SK-N-SH (cell line): ENCODE data around the gene NIF3L1.

Experiments
- POLR2AphosphoS5 ChIP-seq: IDR thresholded peaks from 2 replicates; pipeline ENCODE4 v1.6.1; 2012; ENCODE audit warnings: low read depth, low read length
- RAD21 ChIP-seq: IDR thresholded peaks from 2 replicates; pipeline ENCODE4 v1.6.1; 2012; ENCODE audit warnings: mild to moderate bottlenecking, low read length
- SMC3 ChIP-seq: IDR thresholded peaks from 2 replicates; pipeline ENCODE4 v1.6.1; 2012; ENCODE audit warnings: low read depth, low read length, improper control_type of control experiment
- TF ChIP-seq, protein P1 (sequence below): fragments of 200-600 bp; sonication (generic); IDR thresholded peaks from 2 replicates; pipeline ENCODE4 v1.6.1; 2017; ENCODE audit warnings: antibody characterized with exemption, mild to moderate bottlenecking, moderate library complexity
- TF ChIP-seq, protein P2 (sequence below): IDR thresholded peaks from 2 replicates; pipeline ENCODE4; 2012

DNA sequence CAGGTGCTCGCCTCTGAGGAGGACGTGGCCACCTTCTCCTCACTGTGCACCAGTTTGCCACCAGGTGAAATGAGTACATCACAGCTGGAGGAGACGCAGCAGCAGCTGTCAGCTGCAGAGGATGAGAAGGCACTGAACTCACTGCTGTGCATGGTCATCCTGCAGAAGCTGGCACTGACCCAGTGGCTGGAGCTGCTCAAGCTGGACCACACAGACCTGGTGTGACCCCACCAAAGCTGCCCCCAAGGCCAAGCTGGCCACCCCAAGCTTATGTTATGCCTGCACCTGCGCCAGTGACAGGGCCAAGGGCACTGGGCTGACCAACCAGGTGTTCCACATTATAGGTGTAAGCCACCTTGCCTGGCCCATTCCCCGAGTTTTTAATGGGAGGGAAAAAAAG lies 44.0 kb upstream of the NIF3L1 start:
- TF ChIP-seq POLR2AphosphoS5 (no peak), SMC3 (no peak), RAD21 (no peak)
- TF ChIP-seq, protein P1, sequence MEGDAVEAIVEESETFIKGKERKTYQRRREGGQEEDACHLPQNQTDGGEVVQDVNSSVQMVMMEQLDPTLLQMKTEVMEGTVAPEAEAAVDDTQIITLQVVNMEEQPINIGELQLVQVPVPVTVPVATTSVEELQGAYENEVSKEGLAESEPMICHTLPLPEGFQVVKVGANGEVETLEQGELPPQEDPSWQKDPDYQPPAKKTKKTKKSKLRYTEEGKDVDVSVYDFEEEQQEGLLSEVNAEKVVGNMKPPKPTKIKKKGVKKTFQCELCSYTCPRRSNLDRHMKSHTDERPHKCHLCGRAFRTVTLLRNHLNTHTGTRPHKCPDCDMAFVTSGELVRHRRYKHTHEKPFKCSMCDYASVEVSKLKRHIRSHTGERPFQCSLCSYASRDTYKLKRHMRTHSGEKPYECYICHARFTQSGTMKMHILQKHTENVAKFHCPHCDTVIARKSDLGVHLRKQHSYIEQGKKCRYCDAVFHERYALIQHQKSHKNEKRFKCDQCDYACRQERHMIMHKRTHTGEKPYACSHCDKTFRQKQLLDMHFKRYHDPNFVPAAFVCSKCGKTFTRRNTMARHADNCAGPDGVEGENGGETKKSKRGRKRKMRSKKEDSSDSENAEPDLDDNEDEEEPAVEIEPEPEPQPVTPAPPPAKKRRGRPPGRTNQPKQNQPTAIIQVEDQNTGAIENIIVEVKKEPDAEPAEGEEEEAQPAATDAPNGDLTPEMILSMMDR: no peak
- TF ChIP-seq, protein P2, sequence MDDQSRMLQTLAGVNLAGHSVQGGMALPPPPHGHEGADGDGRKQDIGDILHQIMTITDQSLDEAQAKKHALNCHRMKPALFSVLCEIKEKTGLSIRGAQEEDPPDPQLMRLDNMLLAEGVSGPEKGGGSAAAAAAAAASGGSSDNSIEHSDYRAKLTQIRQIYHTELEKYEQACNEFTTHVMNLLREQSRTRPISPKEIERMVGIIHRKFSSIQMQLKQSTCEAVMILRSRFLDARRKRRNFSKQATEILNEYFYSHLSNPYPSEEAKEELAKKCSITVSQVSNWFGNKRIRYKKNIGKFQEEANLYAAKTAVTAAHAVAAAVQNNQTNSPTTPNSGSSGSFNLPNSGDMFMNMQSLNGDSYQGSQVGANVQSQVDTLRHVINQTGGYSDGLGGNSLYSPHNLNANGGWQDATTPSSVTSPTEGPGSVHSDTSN: no peak
